PFSK-1 (cell line): Measurements from ENCODE around the gene CPSF3.

Experiments
- FOXP2 ChIP-seq: optimal IDR thresholded peaks from 2 replicates; pipeline ENCODE3; 2011; ENCODE audit warnings: borderline replicate concordance, control low read depth, inconsistent platforms; ENCODE audit not compliant: insufficient read depth; ENCODE audit errors: extremely low read length, extremely low read depth
- POLR2AphosphoS5 ChIP-seq: IDR thresholded peaks from 2 replicates; pipeline ENCODE4 v1.6.1; 2012; ENCODE audit warnings: low read depth, mild to moderate bottlenecking, control low read depth, low read length, moderate library complexity
- REST ChIP-seq, 2 experiments: IDR thresholded peaks; 2 replicates each; pipeline versions ENCODE4 v1.6.1 to v1.8.0; 2011 to 2012; ENCODE audit warnings: low read depth in 2 of 2, low read length in 2 of 2, control low read depth in 1 of 2, inconsistent platforms in 1 of 2, mild to moderate bottlenecking in 1 of 2, moderate library complexity in 1 of 2; ENCODE audit not compliant: insufficient read depth in 1 of 2
- SIN3A ChIP-seq: IDR thresholded peaks from 2 replicates; pipeline ENCODE4 v1.6.1; 2012; ENCODE audit warnings: mild to moderate bottlenecking, low read length, moderate library complexity, borderline replicate concordance; ENCODE audit not compliant: insufficient read depth
- TAF1 ChIP-seq: IDR thresholded peaks from 2 replicates; pipeline ENCODE4 v1.6.1; 2012; ENCODE audit warnings: low read length, control low read depth, borderline replicate concordance; ENCODE audit not compliant: insufficient read depth

CPSF3 gene

GRCh38 chr2:9428965-9429577 lies 5.6 kb downstream of the CPSF3 start:
- TF ChIP-seq FOXP2 (no peak), REST (IDR thresholded peaks at IDR 0.05; ENCODE audit: insufficient read depth in 1 of 2, low read depth in 2 of 2, low read length in 2 of 2) (no peak), TAF1 (no peak), SIN3A (no peak), POLR2AphosphoS5 (no peak)

- TF ChIP-seq TAF1: no peak
- no peak for TF ChIP-seq FOXP2
- TF ChIP-seq POLR2AphosphoS5: no peak
- TF ChIP-seq REST (IDR thresholded peaks at IDR 0.05; ENCODE audit: insufficient read depth in 1 of 2, low read depth in 2 of 2, low read length in 2 of 2): no peak
- no peak for TF ChIP-seq SIN3A
These were observed 7.2 kb downstream of the CPSF3 start for GRCh38 chr2:9430316-9431293.

- TF ChIP-seq POLR2AphosphoS5 (no peak), REST (IDR thresholded peaks at IDR 0.05; ENCODE audit: insufficient read depth in 1 of 2, low read depth in 2 of 2, low read length in 2 of 2) (no peak), FOXP2 (no peak), SIN3A (no peak), TAF1 (no peak)
These were observed 11.0 kb downstream of the CPSF3 start for GRCh38 chr2:9434489-9434888.

- TF ChIP-seq TAF1 (no peak), FOXP2 (no peak), POLR2AphosphoS5 (no peak), SIN3A (no peak), REST (IDR thresholded peaks at IDR 0.05; ENCODE audit: insufficient read depth in 1 of 2, low read depth in 2 of 2, low read length in 2 of 2) (no peak)
These were observed 16.1 kb downstream of the CPSF3 start for GRCh38 chr2:9439536-9439935.
